ENCODE results near the gene EMX1.
A peak's percentile ranks its signal among the peaks of the same experiment; 100 is the strongest.
"Not testable (repeated sequence)": the region's sequence is repeated elsewhere in the genome, so short reads cannot be mapped to it uniquely, and the experiment has no call there.

Gene EMX1

DNA sequence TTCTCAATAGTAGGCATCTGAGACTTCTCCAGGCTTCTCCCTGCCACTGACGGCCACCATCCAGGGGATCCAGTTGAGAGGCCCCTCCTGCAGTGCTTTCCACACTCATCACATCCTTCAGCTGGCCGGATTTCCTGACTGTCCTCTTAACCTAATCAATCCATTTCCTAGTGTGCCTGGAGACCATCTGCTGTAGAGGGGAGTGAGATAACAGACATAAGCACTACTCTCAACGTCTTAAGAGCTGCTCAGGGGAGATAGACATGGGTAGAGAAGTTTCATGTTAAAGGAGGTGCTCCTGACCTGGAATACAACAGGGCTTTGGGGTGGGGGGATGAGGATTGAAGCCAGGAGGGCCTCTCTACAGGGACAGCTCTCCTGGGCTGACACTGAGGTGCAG is 15.9 kb upstream of the EMX1 start:
- DNase-seq = no peak

- not testable (repeated sequence) for DNase-seq
Measured at GRCh38 chr2:72907369-72907768, 9.9 kb upstream of the EMX1 start.

GRCh38 chr2:72908741-72909140 is 8.6 kb upstream of the EMX1 start:
- DNase-seq = no peak

DNA sequence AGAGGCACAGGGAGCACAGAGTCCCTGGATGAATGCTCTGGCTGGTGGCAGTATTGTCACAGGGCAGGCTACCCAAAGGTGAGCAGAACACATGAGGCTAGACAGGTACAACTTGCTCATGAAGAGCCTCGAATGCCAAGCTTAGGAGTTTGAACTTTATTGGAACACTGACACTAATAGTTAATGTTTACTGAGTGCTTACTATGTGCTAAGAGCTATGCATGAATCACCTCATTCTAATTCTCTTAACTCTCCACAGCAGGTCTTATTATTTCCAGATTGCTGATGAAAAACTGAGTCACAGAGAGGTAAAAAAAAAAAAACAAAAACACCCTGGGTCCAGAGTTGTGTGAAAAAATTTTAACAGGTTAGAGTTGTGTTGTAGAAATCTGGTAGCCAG is 6.1 kb upstream of the EMX1 start:
- DNase-seq = no peak

GRCh38 chr2:72913486-72914205 is 3.7 kb upstream of the EMX1 start:
- no peak for DNase-seq

DNA sequence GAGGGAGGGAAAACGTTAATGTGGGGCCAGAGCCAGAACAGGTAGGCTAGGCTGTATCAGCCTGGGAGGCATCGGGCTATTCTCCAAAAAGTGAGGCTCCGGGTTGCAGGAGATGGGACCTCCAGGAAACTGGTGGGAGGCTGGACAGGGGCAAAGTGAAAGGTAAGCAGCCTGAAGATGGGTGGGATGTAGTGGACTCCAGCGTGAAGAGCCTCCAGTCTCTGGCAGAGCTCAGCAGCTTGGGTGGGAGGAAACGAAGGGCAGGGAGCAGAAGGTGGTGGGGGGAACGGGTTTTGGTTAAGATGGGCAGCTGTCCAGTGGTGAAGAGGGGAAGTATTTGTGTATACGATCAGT is 3.1 kb upstream of the EMX1 start:
- DNase-seq = no peak

- DNase-seq = no peak
Measured at GRCh38 chr2:72914589-72915319, 2.6 kb upstream of the EMX1 start.

- no peak for DNase-seq
Measured at GRCh38 chr2:72915320-72915906, 1.9 kb upstream of the EMX1 start.

DNA sequence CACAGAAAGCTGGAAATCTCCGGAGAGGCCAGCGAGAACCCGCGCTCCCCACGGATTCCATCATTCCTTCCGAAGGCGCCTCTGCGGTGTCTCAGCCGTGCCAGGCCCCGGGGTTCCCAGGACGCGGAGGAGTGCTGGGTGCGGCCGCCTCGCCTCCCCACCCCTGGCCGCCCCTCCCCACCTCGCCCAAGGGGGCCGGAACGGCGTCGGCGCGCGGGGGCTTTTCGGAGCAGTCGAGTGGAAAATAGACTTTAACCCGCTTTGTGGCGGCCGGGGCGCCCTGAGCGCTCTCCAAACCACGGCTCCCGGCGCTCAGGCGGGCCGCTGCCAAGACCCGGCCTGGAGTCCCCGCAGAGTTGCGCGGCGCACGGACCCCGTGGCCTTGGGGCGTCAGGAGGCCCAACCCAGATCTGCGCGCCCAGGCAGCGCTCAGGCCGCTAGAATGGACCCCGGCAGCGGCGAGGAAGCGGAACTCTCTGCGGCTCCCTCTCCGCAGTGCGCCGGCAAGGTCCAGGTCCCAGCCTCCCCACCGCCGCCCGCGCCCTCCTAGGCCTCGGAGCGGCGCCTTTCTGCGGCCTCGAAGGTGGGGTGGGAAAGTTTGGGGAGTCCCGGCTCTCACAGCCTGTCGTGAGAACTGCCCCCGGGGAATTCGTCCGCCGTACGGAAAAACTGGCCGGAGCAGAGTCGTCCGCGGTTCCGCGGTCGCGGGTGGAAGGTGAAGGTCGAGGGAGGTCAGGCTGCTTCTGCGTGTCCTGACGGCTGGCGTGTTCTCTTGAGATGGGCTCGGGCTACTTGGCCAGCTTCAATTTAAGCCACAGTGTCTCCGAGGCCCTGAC is 1.2 kb upstream of the EMX1 start:
- peak; percentile 31 for DNase-seq

- no peak for DNase-seq
Measured at GRCh38 chr2:72916743-72917137, 579 bp upstream of the EMX1 start.

GRCh38 chr2:72917877-72918553 is 696 bp downstream of the EMX1 start:
- no peak for DNase-seq

DNA sequence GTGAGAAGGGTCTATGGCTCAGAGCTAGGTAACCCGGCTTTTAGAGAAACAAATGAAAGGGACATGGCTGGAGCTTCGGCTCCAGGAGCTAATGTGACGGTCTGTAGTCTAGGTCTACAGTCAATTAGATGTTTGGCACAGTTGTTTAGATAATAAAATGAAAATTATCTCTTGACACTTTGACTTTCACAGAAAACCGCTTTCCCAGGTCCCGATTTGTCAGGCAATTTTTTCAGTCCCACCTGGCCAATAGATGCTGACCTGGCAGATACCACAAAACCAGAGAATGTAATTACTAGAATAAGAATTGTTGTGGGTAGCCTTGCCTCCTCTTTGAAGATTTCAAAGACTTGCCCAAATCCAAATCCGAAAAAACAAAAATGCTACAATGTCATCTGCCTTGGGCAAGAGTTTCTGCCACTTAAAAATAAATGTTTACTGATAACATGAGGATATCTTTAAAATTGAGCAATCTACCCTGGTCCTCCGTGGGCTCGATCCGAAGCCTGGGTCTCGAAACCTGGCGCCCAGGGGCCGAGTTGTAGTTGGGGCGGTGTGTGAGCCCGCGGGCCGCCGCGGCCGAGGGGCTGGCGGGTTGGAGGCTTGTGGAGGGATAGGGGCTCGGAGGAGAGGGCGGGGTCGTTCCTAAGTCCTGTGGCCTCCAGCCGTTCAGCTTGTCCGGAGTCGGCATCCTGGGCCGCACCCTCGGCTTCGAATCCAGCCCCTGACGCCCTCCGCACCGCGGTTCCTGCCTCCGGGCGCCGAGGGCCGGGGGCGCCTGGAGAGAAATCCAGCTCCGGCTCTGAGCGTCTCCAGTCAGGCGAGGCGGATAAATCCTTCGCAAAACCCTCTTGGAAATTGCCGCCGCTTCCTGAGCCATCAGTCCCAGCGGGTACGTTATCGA is 2.3 kb downstream of the EMX1 start:
- DNase-seq = no peak

GRCh38 chr2:72920318-72921087 is 3.2 kb downstream of the EMX1 start:
- DNase-seq = peak; percentile 29

DNA sequence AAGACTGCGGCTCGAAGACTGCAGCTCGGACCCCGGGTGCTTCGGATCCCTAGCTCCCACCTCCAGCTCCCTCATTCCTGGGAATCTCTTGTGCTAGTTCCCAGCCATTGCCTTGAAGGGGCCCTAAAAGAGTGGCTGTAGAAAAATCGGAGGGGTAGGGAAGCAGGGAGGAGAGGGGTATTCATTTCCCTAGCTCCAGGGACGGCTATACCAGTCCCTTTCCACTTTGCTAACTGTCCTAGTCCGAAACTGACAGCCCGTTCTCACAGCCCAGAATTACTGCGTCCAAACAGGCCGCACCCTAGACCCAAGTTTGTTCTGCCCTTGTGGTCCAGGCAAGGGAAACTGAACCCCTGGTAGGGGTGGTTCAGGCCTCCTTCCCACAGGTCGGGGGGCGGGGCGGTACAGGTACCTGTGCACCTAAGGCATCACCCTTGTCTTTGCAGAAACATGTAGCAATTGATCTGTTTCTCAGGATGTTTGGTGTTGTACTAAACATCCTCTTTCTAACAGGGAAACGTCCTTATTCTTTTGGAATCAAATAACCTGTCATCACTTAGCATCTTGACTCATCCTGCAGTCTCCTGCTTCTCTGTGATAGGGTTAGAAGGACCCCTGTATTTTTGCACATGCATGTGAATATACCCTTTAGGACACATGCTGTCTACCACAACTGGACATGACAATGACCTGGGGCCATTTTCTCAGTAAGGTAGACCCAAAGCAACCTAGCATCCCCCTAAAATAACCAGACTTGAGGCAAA is 4.0 kb downstream of the EMX1 start:
- DNase-seq = no peak

- no peak for DNase-seq
Measured at GRCh38 chr2:72921853-72922252, 4.5 kb downstream of the EMX1 start.

DNA sequence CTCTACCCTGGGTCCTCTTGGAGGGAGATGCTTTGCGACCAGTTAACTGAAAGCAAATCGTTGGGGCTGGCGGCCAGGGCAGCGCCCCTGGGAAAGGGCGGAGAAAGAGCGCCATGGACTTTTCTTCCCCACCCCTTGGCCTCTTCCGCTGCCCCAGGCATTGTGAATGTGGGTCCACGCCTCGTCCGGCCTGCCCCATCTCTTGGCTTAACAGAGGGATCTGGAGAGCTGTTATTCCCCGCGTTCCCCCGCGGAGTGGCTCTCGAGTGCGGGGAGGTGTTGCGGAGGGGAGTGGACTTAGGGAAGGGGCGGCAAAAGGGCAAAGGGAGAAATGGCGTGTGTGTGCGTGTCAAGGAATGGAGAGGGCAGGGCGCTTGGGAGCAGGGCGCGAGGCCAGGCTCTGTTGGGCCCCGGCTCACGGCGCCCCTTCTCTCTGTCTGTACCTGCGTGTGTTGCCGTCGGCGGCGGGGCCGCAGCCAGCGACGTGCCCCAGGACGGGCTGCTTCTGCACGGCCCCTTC is 6.6 kb downstream of the EMX1 start:
- DNase-seq = no peak

- no peak for DNase-seq
Measured at GRCh38 chr2:72924353-72925240, 7.3 kb downstream of the EMX1 start.

GRCh38 chr2:72925328-72925943 is 8.1 kb downstream of the EMX1 start:
- no peak for DNase-seq

All from inflammatory macrophage treated with lipopolysaccharide for 4 hours (primary cell).